A549 (cell line): ENCODE data around the gene GTF3C5.

ENCODE experiments used
- CHD4 ChIP-seq: fragments of 200-600 bp; sonication (generic); IDR thresholded peaks from 2 replicates; pipeline ENCODE4 v1.6.1; 2016; ENCODE audit warnings: antibody characterized with exemption, mild to moderate bottlenecking, borderline replicate concordance
- CTCF ChIP-seq: fragments of >200 bp; sonication (Bioruptor Twin); formaldehyde crosslinking; IDR thresholded peaks from 3 replicates; pipeline ENCODE4 v1.5.1; 2016
- USF2 ChIP-seq: fragments of 450-650 bp; IDR thresholded peaks from 2 replicates; pipeline ENCODE4 v1.6.1; 2014; ENCODE audit warnings: antibody characterized with exemption

- no peak for TF ChIP-seq CHD4
- TF ChIP-seq USF2: no peak
- peak; percentile 40 for TF ChIP-seq CTCF
Measured at GRCh38 chr9:133048595-133048994, 17.8 kb downstream of the GTF3C5 start.
